ENCODE measurements around the gene RAB33A.
A peak's percentile ranks its signal among the peaks of the same experiment; 100 is the strongest.

Gene RAB33A

GRCh38 chrX:130171446-130172126 is at the start of gene RAB33A:
RAB33A (plus strand) TSS chrX:130171962; CDS start chrX:130172063, 101 bp downstream.
- peak within 1 kb of the TSS; percentile 41 to 65 (median 52) for H3K4me3 ChIP-seq

GRCh38 chrX:130124577-130124976 is 47.2 kb upstream of the RAB33A start:
- no peaks in the 10 kb centered on the region for H3K9me3 ChIP-seq (replicated peaks in 1 of 11)
- no peak overlapping the region for H3K4me2 ChIP-seq
- no peak for TF ChIP-seq Cebpa-rat (IDR thresholded peaks at IDR 0.05)
- peaks cover 45 to 98% (median 81%) of the 10 kb centered on the region in 11 experiments for H3K27me3 ChIP-seq
- no peak overlapping the region for H3K27ac ChIP-seq
- H3K4me1 ChIP-seq, result peaks cover 16 to 23% (median 20%) of the 10 kb centered on the region in 10 experiments
- H3K9ac ChIP-seq, result no peak overlapping the region
- H3K36me3 ChIP-seq, result peaks cover 5 to 38% (median 17%) of the 10 kb centered on the region in 11 experiments; a peak in 20 of 22 replicates
- H3K4me3 ChIP-seq, result no peak overlapping the region
- H4K20me1 ChIP-seq, result peaks cover 0 to 12% (median 0%) of the 10 kb centered on the region in 11 experiments; a peak in 6 of 22 replicates

More at GRCh38 chrX:130171446-130172126, at the start of gene RAB33A:
- H3K9me3 ChIP-seq (replicated peaks in 1 of 11), result peaks cover 0 to 20% (median 12%) of the 10 kb centered on the region in 11 experiments; a peak in 12 of 22 replicates
- peak within 1 kb of the TSS in 7 of 11 experiments; percentile 26 to 66 (median 55); a peak in 9 of 22 replicates for H3K9ac ChIP-seq
- H3K4me2 ChIP-seq, result peak within 1 kb of the TSS; percentile 58 to 86 (median 68)
- H3K27me3 ChIP-seq, result peaks cover 71 to 97% (median 86%) of the 10 kb centered on the region in 11 experiments
- peaks cover 34 to 70% (median 48%) of the 10 kb centered on the region in 10 experiments for H3K4me1 ChIP-seq
- peak within 1 kb of the TSS in 5 of 11 experiments; percentile 60 to 82 (median 74); a peak in 8 of 22 replicates for H3K27ac ChIP-seq
- H3K36me3 ChIP-seq, result no peaks in the 10 kb centered on the region
- peaks cover 0 to 4% (median 0%) of the 10 kb centered on the region in 11 experiments; a peak in 1 of 22 replicates for H4K20me1 ChIP-seq
- TF ChIP-seq Cebpa-rat (IDR thresholded peaks at IDR 0.05), result no peak

GRCh38 chrX:130125091-130125874 is 46.5 kb upstream of the RAB33A start:
- Histone ChIP-seq H3K4me1 (peaks cover 9 to 16% (median 13%) of the 10 kb centered on the region in 10 experiments), H3K4me2 (no peak overlapping the region), H3K4me3 (no peak overlapping the region), H3K27ac (no peak overlapping the region), H3K9me3 (replicated peaks in 1 of 11) (no peaks in the 10 kb centered on the region), H3K36me3 (peaks cover 9 to 45% (median 24%) of the 10 kb centered on the region in 11 experiments; a peak in 21 of 22 replicates), H3K27me3 (peaks cover 51 to 98% (median 87%) of the 10 kb centered on the region in 11 experiments), H4K20me1 (peaks cover 0 to 9% (median 0%) of the 10 kb centered on the region in 11 experiments; a peak in 6 of 22 replicates), H3K9ac (no peak overlapping the region)
- no peak for TF ChIP-seq Cebpa-rat (IDR thresholded peaks at IDR 0.05)

GRCh38 chrX:130130990-130131389 is 40.8 kb upstream of the RAB33A start:
- TF ChIP-seq Cebpa-rat (IDR thresholded peaks at IDR 0.05), result no peak
- H3K27me3 ChIP-seq, result peaks cover 52 to 96% (median 83%) of the 10 kb centered on the region in 11 experiments
- H3K4me2 ChIP-seq, result no peak overlapping the region
- H3K27ac ChIP-seq, result no peak overlapping the region
- no peaks in the 10 kb centered on the region for H3K9me3 ChIP-seq (replicated peaks in 1 of 11)
- H3K36me3 ChIP-seq, result peaks cover 31 to 94% (median 68%) of the 10 kb centered on the region in 11 experiments
- H4K20me1 ChIP-seq, result peaks cover 0 to 15% (median 0%) of the 10 kb centered on the region in 11 experiments; a peak in 2 of 22 replicates
- no peaks in the 10 kb centered on the region for H3K4me1 ChIP-seq
- no peak overlapping the region for H3K4me3 ChIP-seq
- H3K9ac ChIP-seq, result no peak overlapping the region

- H3K4me1 ChIP-seq, result 0 out of 20 replicates have a peak, but pooled peaks cover 0 to 6% (median 0%) of the 10 kb centered on the region in 10 experiments
- peak in 1 of 11 experiments; percentile 25; a peak in 1 of 22 replicates for TF ChIP-seq Cebpa-rat (IDR thresholded peaks at IDR 0.05)
- no peak overlapping the region for H3K9ac ChIP-seq
- H3K36me3 ChIP-seq, result peaks cover 43 to 95% (median 64%) of the 10 kb centered on the region in 11 experiments
- no peak overlapping the region for H3K4me2 ChIP-seq
- peaks cover 20 to 96% (median 79%) of the 10 kb centered on the region in 11 experiments for H3K27me3 ChIP-seq
- H3K4me3 ChIP-seq, result no peak overlapping the region
- no peaks in the 10 kb centered on the region for H3K9me3 ChIP-seq (replicated peaks in 1 of 11)
- no peak overlapping the region for H3K27ac ChIP-seq
- peaks cover 0 to 13% (median 0%) of the 10 kb centered on the region in 11 experiments; a peak in 1 of 22 replicates for H4K20me1 ChIP-seq
Measured at GRCh38 chrX:130136496-130136895, 35.3 kb upstream of the RAB33A start.

GRCh38 chrX:130136961-130137360 is 34.8 kb upstream of the RAB33A start:
- H3K36me3 ChIP-seq, result peaks cover 42 to 95% (median 64%) of the 10 kb centered on the region in 11 experiments
- H4K20me1 ChIP-seq, result peaks cover 0 to 13% (median 0%) of the 10 kb centered on the region in 11 experiments; a peak in 1 of 22 replicates
- H3K27me3 ChIP-seq, result peaks cover 18 to 96% (median 79%) of the 10 kb centered on the region in 11 experiments; a peak in 21 of 22 replicates
- 0 out of 20 replicates have a peak, but pooled peaks cover 0 to 6% (median 0%) of the 10 kb centered on the region in 10 experiments for H3K4me1 ChIP-seq
- no peak overlapping the region for H3K4me2 ChIP-seq
- H3K9me3 ChIP-seq (replicated peaks in 1 of 11), result no peaks in the 10 kb centered on the region
- H3K4me3 ChIP-seq, result no peak overlapping the region
- no peak overlapping the region for H3K9ac ChIP-seq
- H3K27ac ChIP-seq, result no peak overlapping the region
- TF ChIP-seq Cebpa-rat (IDR thresholded peaks at IDR 0.05), result no peak

- Histone ChIP-seq H3K9ac (no peak overlapping the region; a peak in 1 of 22 replicates), H3K4me2 (no peak overlapping the region)
Measured at GRCh38 chrX:130139474-130140201, 32.1 kb upstream of the RAB33A start.

GRCh38 chrX:130144509-130144908 is 27.3 kb upstream of the RAB33A start:
- no peak overlapping the region for H3K4me2 ChIP-seq
- H3K27ac ChIP-seq, result no peak overlapping the region
- peaks cover 0 to 25% (median 0%) of the 10 kb centered on the region in 11 experiments; a peak in 6 of 22 replicates for H4K20me1 ChIP-seq
- no peak for TF ChIP-seq Cebpa-rat (IDR thresholded peaks at IDR 0.05)
- peaks cover 46 to 84% (median 70%) of the 10 kb centered on the region in 11 experiments for H3K36me3 ChIP-seq
- H3K4me1 ChIP-seq, result peaks cover 0 to 14% (median 0%) of the 10 kb centered on the region in 10 experiments; a peak in 3 of 20 replicates
- no peak overlapping the region for H3K9ac ChIP-seq
- H3K9me3 ChIP-seq (replicated peaks in 1 of 11), result no peaks in the 10 kb centered on the region
- H3K27me3 ChIP-seq, result peaks cover 47 to 100% (median 99%) of the 10 kb centered on the region in 11 experiments
- no peak overlapping the region for H3K4me3 ChIP-seq

More at GRCh38 chrX:130139474-130140201, 32.1 kb upstream of the RAB33A start:
- peaks cover 36 to 99% (median 91%) of the 10 kb centered on the region in 11 experiments for H3K27me3 ChIP-seq
- H3K4me1 ChIP-seq, result 0 out of 20 replicates have a peak, but pooled peaks cover 0 to 6% (median 0%) of the 10 kb centered on the region in 10 experiments
- no peak overlapping the region for H3K27ac ChIP-seq
- no peaks in the 10 kb centered on the region for H3K9me3 ChIP-seq (replicated peaks in 1 of 11)
- TF ChIP-seq Cebpa-rat (IDR thresholded peaks at IDR 0.05), result no peak
- H3K4me3 ChIP-seq, result no peak overlapping the region
- H4K20me1 ChIP-seq, result peaks cover 0 to 19% (median 0%) of the 10 kb centered on the region in 11 experiments; a peak in 5 of 22 replicates
- H3K36me3 ChIP-seq, result peaks cover 47 to 95% (median 62%) of the 10 kb centered on the region in 11 experiments

Measured in BLaER1 treated with 17β-estradiol and CSF1 and Interleukin-3, amounts not matched to agents 10 nM and 100 nM (cell line).